H1 (cell line): ENCODE results near the gene SMDT1. TPM values are rescaled to one million over a fixed set of nuclear protein-coding genes. Genes with fewer than 3 reads are reported as not detected.

Experiments
- TCF12 ChIP-seq: IDR thresholded peaks from 2 replicates; pipeline ENCODE4 v1.6.1; 2011; ENCODE audit warnings: low read depth, mild to moderate bottlenecking, low read length
- polyA plus RNA-seq, 7 experiments: library from polyadenylated mRNA; depleted of rRNA in 3 of 7; stranded (reverse) in 5 of 7; unstranded in 2 of 7; fragments of >200 nt in 5 of 7; fragments of 200-250 nt in 2 of 7; gene quantifications; 1 replicate in 5 of 7; 2 replicates in 1 of 7; 4 replicates in 1 of 7; pipeline versions ENCODE4 v1.2.1 to v1.2.3, GENCODE V29; 2011 to 2013; ENCODE audit warnings: missing spikeins in 2 of 7, mixed read lengths in 2 of 7
- total RNA-seq: library from RNA; stranded (reverse); fragmentation: NEBNext Ultra II Directional; extraction: Animal tissue kit (Norgen Biotek cat#: 25700); gene quantifications from 2 replicates; pipeline ENCODE4 v1.2.1, GENCODE V29; 2021
- TF ChIP-seq, protein P1 (sequence below): IDR thresholded peaks from 2 replicates; pipeline ENCODE4 v1.6.1; 2012; ENCODE audit warnings: low read length, inconsistent platforms
- TF ChIP-seq, protein P2 (sequence below): IDR thresholded peaks from 2 replicates; pipeline ENCODE4 v1.6.1; 2012; ENCODE audit warnings: inconsistent platforms

SMDT1 gene
- total and polyA plus RNA-seq, 2 of the 8 experiments (the other 6 are each of a cell fraction or from before 2014, with no cell fraction given), result 34.9 to 35.6 TPM

DNA sequence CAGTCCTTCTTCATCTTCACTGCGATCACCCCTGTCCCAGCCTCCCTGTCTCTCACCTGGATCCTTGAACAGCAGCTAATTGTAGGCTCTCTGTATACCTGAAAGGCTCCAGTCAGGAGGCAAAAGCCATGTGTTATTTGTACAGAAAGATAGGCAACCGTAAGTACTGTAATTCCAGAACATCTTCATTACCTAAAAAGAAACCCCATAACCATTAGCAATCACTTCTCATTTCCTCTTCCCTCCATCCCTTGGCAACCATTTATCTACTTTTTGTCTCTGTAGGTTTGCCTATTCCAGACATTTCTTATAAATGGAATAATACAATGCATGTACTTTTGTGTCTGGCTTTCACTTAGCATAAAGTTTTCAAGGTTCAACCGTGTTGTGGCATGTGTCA lies 26.7 kb upstream of the SMDT1 start (continued):
- TF ChIP-seq, protein P1, sequence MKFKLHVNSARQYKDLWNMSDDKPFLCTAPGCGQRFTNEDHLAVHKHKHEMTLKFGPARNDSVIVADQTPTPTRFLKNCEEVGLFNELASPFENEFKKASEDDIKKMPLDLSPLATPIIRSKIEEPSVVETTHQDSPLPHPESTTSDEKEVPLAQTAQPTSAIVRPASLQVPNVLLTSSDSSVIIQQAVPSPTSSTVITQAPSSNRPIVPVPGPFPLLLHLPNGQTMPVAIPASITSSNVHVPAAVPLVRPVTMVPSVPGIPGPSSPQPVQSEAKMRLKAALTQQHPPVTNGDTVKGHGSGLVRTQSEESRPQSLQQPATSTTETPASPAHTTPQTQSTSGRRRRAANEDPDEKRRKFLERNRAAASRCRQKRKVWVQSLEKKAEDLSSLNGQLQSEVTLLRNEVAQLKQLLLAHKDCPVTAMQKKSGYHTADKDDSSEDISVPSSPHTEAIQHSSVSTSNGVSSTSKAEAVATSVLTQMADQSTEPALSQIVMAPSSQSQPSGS, result no peak
- TF ChIP-seq TCF12, result no peak
- TF ChIP-seq, protein P2, sequence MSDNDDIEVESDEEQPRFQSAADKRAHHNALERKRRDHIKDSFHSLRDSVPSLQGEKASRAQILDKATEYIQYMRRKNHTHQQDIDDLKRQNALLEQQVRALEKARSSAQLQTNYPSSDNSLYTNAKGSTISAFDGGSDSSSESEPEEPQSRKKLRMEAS, result no peak
